HG03045 (cell line): ENCODE measurements around the gene KLF7.
"Not testable (repeated sequence)": the region's sequence is repeated elsewhere in the genome, so short reads cannot be mapped to it uniquely, and the experiment has no call there.

Experiments
- ATAC-seq: cut with Tn5 transposase; IDR thresholded peaks from one replicate; pipeline ENCODE4 v1.9.1; 2021; ENCODE audit warnings: mild to moderate bottlenecking, moderate library complexity; ENCODE audit not compliant: unreplicated experiment

KLF7 gene

GRCh38 chr2:207067473-207067872 is 98.3 kb downstream of the KLF7 start:
- ATAC-seq: no peak

- ATAC-seq: no peak
These were observed 98.8 kb downstream of the KLF7 start for GRCh38 chr2:207066791-207067460.

GRCh38 chr2:207066166-207066565 is 99.6 kb downstream of the KLF7 start:
- no peak for ATAC-seq

- ATAC-seq: no peak
These were observed 101.5 kb downstream of the KLF7 start for GRCh38 chr2:207064128-207064690.

- no peak for ATAC-seq
These were observed 104.6 kb downstream of the KLF7 start for GRCh38 chr2:207061181-207061580.

GRCh38 chr2:207055257-207055656 is 110.5 kb downstream of the KLF7 start:
- ATAC-seq: no peak

GRCh38 chr2:207054521-207054920 is 111.2 kb downstream of the KLF7 start:
- no peak for ATAC-seq

- ATAC-seq: no peak
These were observed 114.3 kb downstream of the KLF7 start for GRCh38 chr2:207051385-207051965.

GRCh38 chr2:207049122-207049521 is 116.6 kb downstream of the KLF7 start:
- ATAC-seq: no peak

GRCh38 chr2:207048416-207048815 is 117.3 kb downstream of the KLF7 start:
- no peak for ATAC-seq

- no peak for ATAC-seq
These were observed 119.0 kb downstream of the KLF7 start for GRCh38 chr2:207046724-207047123.

GRCh38 chr2:207045531-207045930 is 120.2 kb downstream of the KLF7 start:
- no peak for ATAC-seq

- ATAC-seq: no peak
These were observed 121.1 kb downstream of the KLF7 start for GRCh38 chr2:207044379-207045362.

- no peak for ATAC-seq
These were observed 122.9 kb downstream of the KLF7 start for GRCh38 chr2:207042841-207043240.

GRCh38 chr2:207041786-207042554 is 123.8 kb downstream of the KLF7 start:
- ATAC-seq: no peak

- ATAC-seq: no peak
These were observed 124.5 kb downstream of the KLF7 start for GRCh38 chr2:207041279-207041678.

- no peak for ATAC-seq
These were observed 125.1 kb downstream of the KLF7 start for GRCh38 chr2:207040696-207041095.

- ATAC-seq: no peak
These were observed 126.5 kb downstream of the KLF7 start for GRCh38 chr2:207039225-207039624.

- ATAC-seq: no peak
These were observed 127.4 kb downstream of the KLF7 start for GRCh38 chr2:207038299-207038698.

GRCh38 chr2:207037896-207038295 is 127.9 kb downstream of the KLF7 start:
- ATAC-seq: no peak

- not testable (repeated sequence) for ATAC-seq
These were observed 128.7 kb downstream of the KLF7 start for GRCh38 chr2:207037023-207037422.
